HG03025 (cell line): Measurements from ENCODE around the gene TUBB2A.
A peak's percentile ranks its signal among the peaks of the same experiment; 100 is the strongest.
"Not testable (repeated sequence)": the region's sequence is repeated elsewhere in the genome, so short reads cannot be mapped to it uniquely, and the experiment has no call there.

Source experiments
- ATAC-seq: cut with Tn5 transposase; IDR thresholded peaks from one replicate; pipeline ENCODE4 v1.9.1; 2021; ENCODE audit warnings: mild to moderate bottlenecking, moderate library complexity; ENCODE audit not compliant: unreplicated experiment, low FRiP score

The TUBB2A gene

DNA sequence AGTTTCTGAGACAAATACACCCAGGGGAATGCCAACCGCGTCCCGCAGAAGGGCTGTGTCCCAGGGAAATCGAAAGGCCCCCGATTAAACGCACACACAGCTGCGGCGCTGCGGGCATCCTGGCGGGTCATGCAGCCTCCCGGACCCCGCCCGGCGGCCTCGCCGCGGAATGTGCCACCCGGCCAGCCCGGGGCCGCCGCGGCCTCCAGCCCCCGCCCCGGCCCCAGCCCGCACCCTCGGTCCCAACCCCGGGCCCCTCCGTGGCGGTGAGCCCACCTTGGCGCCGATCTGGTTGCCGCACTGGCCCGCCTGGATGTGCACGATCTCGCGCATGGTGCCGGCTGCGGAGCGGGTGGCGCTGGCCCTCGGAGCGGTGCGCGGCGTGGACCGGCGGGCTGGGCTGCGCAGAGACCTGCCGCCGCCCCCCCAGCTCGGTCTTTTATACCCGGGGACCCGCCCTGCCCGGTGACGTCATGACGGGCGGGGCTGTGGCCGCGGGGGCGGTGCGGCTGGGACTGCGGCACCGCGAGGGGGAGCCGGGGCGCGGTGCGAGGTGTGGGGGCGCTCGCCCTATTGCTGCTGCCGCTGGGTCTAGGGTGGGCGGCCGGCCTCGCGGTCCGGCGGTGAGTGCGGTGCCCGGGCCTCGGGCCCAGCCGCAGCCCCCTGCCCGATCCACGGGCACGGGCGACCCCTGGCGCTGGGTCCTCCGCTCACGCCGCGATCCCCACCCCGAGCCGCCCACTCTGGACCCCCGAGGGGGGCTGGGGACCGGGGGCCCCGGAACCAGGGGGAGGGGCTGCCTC lies at the start of gene TUBB2A:
TUBB2A (minus strand) TSS at position 414 of the 803 bp plus-strand sequence; CDS start at position 333, 81 bp downstream.
- peak; percentile 62 for ATAC-seq

DNA sequence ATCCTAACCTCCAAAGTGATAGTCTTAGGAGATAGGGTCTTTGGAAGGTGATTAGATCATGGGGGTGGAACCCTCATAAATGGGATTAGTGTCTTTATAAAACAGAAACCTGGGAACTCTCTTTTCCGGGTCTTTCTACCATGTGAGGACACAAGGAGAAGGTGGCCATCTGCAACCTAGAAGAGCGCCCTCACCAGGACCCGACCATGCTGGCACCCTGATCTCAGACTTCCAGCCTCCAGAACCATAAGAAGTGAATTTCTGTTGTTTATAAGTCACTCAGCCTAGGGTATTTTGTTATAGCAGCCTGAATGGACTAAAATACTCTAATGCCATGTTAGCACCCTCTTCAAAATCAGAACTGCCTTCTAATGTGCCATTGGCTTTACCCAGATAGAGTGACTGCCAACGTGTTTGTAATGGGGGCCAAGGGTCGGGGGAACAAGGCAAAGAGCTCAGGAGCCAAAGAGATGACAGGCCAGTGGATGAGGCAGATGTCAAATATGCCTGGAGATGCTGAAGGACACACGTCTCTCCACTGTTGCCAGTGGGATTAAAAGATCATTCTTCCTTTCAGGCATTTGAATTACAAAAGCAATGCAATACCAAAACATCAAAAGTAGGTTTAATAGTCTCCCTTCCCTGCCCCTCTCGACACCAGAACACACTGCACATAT lies 49.1 kb upstream of the TUBB2A start:
- ATAC-seq, result no peak

DNA sequence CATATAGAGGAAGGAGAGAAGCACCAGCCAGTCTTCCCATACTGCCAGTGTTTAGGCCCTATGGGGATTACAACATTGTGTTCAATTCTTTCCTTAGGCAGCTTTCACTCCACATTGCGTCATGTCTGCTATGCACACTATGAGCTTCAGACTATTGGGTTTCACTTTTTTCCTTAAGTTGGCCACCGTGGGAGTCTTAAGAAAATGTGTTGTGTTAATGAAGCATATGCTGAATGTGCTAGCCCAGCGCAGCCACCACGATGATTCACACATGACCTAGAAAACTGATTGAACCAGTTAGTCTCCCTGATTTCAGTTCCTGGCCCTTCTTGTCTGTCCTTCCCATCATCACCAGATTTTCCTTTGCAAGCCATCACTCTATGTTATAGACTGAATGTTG lies 48.6 kb upstream of the TUBB2A start:
- ATAC-seq, result no peak

DNA sequence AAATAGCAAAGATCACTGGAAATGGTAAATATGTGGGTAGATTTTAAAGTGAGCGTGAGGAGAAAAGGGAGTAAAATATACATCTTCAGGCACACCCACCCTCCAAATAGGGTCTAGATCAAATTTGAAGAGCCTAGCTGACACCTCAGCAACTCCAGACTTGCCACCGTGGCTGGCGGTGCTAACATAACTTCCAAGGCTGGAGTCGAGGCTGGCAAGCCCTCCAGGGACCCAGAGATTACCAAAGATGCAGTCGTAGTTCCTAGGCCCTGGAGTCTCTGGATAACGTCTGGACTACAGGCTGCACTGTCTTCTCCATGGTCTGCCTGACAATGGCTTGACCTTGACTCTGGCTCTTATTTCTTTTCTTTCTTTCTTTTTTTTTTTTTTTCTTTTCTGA lies 47.6 kb upstream of the TUBB2A start:
- ATAC-seq, result no peak

DNA sequence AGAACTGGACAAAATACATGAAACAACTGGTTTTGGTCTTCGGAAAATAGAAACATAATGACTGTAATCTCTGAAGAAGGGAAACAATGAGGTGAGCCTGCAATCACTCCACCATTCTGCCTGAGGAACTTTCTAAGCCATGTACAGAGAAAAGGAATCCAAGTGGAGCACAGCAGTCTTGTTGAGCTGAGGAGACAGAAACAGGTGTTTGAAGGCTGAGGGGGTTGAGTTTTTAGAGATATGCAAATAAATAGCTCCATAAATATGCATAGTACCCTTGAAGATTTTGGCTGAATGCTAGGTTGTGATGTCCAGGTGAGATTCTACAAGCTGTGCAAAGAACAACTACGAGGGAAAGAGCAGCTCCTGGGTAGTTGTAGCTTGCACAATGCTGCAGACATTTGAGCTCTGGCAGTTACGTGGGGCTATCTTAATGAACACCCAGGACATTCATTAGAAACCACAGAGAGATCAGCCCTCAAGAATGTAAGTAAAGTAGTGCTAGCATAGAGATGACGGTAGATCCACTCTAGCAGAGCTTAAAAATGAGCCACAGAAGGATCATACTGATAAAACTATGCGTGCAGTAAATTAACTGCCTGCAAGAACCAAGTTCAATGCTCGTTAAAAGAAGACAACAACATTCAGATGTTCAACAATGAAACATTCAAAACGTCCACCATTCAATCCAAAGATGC lies 45.8 kb upstream of the TUBB2A start:
- no peak for ATAC-seq

DNA sequence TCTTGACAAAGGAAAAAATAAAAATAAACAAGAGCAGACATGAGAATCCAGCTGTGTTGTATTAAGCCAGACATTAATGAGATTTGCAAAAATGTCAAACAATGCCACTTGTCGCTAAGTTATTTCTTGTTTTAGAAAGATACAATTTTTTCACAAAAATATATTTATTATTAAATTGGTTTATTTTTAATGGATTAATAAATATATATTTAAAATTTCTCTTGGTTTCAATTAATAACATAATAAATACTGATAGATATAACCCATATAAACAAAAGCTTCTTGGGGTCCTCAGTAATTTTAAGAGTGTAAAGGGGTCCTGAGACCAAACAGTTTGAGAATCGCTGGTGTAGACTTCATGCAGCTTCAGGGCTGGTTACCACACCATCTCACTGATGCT lies 44.0 kb upstream of the TUBB2A start:
- ATAC-seq, result no peak

DNA sequence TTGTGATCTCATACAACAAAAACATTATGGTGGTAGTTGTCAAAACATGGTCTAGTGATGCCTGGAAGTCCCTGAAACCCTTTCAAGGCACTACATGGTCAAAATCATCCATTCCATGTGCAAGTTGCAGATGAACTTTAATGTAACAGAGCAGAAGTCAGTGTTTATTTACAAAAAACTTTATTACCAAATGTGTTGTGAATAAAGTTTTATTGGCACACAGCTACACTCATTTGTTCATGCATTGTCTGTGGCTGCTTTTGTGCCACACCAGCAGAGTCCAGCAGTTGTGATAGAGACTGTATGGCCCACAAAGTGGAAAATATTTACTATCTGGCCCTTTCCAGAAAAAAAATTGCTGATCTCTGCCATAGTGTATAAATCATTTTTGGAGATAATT lies 43.3 kb upstream of the TUBB2A start:
- no peak for ATAC-seq

DNA sequence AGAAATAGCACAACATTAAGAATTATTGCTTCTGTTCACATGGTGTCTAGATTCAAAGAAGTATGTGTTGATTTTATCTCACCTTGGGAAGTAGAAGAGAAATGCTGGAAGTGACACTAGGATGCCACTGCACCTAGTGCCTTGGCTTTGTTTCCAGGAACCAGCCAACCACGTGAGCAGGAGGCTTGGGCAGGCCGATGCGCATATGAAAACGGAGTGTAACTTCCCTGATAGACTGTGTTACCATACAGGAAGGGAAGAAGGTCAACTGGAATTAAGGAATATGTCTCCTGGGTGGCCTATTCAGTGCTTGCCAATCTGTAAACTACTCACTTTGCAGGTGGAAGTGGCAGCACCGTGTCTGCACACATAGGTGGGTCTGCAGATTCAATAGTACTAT lies 42.0 kb upstream of the TUBB2A start:
- ATAC-seq, result no peak

DNA sequence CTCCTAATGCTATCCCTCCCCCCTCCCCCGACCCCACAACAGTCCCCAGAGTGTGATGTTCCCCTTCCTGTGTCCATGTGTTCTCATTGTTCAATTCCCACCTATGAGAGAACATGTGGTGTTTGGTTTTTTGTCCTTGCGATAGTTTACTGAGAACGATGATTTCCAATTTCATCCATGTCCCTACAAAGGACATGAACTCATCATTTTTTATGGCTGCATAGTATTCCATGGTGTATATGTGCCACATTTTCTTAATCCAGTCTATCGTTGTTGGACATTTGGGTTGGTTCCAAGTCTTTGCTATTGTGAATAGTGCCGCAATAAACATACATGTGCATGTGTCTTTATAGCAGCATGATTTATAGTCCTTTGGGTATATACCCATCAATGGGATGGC lies 40.4 kb upstream of the TUBB2A start:
- not testable (repeated sequence) for ATAC-seq

DNA sequence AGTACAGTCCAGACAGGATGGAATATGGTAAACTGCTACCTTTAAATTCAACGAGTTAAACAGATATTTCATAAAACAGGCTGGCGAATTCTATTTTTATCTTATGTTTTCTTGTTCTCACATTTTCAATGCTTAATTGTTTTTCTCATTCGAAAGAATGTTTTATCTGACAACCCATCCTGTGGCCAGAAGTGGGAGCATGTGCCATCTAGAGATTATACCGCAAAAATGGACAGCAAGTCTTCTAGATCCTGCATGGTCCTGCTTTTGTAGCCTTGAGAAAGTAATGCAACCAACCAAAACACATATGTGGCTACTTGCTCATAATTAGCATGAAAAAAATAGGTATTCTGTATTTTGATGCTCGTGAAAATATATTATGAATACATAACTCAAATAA lies 39.4 kb upstream of the TUBB2A start:
- ATAC-seq, result no peak

DNA sequence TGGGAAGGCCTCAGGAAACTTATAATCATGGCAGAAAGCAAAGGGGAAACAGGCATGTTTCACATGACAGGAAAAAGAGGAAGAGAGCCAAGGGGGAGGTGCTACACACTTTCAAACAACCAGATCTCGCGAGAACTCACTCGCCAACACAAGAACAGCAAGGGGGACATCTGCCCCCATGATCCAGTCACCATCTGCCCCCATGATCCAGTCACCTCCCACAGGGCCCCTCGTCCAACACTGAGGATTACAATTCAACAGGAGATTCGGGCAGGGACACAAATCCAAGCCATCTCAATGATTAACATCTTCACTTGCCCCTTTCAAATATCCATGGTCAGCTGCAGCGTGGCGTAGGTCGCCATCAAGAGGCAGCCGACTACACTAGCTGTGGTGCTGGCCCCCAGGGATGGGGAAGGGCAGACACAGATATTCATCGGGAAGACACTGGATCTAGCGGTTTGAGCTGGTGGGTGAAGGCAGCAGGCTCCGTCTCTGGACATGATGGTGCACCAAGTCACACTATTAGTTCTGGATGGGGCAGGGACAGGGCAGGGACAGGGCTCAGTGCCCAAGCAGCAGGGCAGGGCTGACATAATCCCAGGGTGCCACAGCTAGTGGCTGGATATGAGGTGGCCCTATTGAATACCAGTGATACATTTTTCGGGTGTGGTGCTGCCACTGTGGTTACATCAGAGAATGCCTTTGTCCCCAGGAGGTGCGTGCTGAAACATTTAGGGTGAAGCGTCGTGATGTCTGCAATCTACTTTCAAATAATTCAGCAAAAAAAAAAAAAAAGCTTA lies 38.6 kb upstream of the TUBB2A start:
- no peak for ATAC-seq

DNA sequence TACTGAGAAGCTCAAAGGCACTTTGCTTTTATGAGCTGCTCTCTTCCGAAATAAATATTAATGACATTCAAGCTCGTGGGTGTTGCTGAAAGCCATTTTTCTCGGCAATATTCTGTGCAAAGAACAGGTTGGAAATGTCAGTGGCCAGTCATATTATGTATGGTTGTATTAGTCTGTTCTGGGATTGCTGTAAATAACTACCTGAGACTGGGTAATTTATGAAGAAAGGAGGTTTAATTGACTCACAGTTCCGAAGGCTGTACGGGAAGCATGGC lies 38.0 kb upstream of the TUBB2A start:
- no peak for ATAC-seq

DNA sequence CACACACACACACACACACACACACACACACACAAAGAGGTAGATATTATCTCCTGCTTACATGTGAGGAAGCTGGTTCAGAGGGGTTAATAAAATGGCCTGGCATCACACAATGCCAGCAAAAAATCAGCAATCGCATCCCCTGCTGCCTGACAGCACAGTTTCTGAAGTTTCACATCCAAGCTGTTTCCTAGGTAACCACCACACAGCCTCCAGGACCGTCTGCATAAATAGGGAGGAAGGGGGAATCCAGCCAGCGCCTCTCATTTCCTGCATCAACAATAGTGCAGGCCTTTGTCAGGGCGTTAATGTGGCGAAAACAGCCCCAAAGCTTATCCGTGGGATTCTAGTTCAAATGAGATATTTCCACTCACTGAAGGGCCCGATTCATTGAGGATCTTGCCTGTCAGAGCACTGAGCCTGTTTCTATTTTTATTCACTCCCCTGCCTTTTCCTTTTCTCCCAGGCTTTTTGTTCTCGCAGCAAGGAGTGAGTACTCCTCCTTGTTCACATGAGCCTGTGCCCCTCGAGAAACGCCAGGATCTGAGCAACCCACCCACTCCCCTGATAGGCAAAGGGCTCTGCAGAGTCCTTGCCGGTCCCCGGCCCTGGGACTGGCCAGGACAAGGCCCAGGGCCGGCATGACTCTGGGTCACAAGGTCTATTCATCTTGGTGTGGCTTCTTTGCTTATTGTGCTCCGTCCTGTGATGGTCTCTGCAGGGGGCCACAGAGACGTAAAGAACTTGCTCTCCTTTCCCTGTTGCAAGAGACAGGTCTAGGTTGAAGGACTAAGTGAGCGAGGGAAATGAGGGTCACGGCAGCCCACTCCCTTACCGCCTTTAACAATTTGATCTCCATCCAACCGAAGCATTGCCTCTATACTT lies 37.4 kb upstream of the TUBB2A start:
- no peak for ATAC-seq

DNA sequence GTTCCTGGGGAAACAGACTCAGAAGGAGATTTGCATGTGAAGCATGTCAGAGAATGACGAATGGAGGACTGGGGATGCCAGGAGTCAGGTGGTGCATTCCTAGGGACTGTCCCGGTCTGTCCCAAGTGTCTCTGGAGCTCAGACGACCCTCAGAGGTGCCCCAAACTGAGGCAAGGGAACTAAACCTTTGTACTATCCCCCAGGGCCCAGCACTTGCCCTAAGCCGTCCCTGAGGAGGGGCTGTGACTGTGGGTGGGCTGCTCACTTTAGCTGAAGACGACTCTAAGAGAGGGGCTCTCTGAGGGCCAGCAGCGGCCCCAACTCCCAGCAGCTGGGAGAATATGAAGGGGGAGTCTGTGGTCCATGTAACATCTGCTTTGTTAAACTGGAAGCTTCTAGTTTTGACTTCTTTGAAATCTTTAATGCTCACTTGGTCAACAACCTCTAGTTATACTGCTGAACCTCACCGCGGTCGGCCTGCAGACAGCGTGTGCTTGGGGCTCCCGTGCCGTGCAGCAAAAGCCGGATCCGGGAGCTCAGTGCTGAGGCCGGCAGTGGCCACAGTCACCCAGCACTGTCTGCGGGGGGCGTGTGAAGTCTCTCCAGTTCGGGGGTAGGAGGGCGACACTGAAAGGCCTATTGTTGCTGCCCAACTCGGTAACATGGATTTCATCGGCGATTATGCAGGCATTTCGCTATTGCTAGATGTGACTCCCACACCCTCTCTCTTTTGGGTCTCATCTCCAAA lies 35.9 kb upstream of the TUBB2A start:
- no peak for ATAC-seq

DNA sequence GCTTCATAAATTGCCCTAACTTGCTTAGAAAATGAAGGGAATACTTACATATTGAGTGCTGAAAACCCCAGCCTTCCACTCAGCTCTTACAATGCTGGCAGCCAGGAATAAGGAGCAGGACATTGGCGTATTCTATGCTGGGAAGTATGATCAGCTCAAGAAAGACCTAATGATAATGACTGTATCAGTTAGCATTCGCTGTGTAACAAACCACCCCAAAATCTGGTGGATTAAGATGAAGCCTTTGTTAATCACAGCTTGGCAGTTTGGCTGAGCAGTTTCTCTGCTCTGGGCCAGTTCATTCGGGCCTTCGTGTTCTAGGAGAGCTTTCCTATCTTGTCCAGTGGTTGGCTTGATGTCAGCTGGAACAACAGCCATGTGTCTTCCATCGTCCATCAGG lies 33.4 kb upstream of the TUBB2A start:
- ATAC-seq, result no peak

DNA sequence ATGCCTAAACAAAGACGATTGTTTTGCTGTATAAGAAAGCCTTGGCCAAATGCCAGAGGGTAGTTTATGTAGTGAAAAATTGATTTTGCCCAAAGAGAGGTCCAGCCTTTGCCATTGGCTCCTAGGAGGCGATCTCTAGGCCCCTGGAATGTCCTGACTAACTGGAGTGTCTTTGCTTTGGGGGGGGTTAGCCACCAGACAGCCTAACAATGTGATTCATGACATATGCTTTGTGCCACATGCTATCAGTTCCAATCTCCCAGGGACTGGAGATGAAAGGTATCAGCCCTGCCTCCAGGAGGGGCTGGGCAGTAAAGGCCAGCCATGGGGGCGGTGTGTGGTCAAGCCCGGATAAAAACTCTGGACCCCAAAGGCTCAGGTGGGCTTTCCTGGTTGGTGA lies 32.7 kb upstream of the TUBB2A start:
- ATAC-seq, result no peak

DNA sequence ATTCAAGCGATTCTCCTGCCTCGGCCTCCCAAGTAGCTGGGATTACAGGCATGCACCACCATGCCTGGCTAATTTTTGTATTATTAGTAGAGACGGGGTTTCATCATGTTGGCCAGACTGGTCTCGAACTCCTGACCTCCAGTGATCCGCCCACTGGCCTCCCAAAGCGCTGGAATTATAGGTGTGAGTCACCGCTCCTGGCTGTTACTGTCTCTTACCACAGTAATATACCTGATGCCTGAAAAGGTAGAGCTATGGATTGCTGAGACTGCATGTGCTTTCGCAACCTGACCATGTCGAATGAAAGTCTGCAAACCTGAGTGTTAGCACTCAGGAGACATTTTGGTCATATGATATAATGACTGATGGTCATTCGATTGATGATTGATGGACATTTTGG lies 31.8 kb upstream of the TUBB2A start:
- ATAC-seq, result not testable (repeated sequence)

DNA sequence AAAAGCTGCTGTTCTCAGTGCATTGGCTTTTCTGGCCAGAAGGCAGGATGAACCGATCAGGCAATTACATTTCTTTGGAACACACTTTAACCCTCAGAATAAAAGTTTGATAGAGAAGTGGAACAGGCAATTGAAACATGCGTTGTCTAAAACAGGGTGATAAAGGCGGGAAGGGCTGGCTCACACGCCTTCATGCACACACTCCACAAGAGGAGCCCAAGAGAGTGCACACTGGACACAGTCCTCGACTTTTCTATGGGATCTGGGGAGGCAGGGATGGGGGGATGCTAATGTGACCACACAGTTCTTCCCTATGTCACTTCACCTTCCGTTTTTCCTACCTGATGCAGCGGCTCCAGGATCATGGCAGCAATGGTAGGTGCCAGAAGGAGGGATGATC lies 30.9 kb upstream of the TUBB2A start:
- no peak for ATAC-seq

DNA sequence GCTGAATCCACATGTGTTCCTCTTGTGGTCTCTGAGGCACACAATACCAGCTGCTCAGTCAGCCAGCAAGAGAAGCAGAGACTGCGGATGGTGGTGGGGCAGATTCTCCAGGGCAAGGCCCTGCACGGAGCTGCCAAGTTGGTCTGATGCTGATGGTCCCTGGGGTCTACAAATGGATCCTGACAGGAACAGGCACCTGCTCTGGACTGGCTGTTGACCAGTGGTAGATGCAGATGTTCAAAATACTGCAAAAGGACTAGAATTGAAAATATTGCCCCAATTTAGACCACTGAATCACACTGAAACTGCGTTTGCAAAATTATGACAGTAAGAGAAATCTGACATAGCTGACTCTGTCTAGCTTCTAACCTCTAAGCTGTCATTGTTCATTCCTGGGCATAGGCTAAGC lies 29.6 kb upstream of the TUBB2A start:
- no peak for ATAC-seq
